Right ventricle myocardium superior (tissue), 1 donor: ENCODE data around the gene ELANE. TPM values are rescaled to one million over a fixed set of nuclear protein-coding genes. Genes with fewer than 3 reads are reported as not detected.
A peak's percentile ranks its signal among the peaks of the same experiment; 100 is the strongest.

ENCODE experiments used
- ATAC-seq: fragments of 200-7000 bp; cut with Tn5 transposase; one replicate; pipeline ENCODE4 v1.9.1; 2020; ENCODE audit warnings: mild to moderate bottlenecking; ENCODE audit not compliant: poor library complexity
- DNase-seq: peaks from one replicate; pipeline ENCODE4 v3.0.0-alpha.2; 2020
- intact Hi-C: fragments of 100-400 bp; cut with DNase I; formaldehyde crosslinking; loops from one replicate; pipeline ENCODE4 v1.11.2; 2022
- total RNA-seq: library from RNA; stranded (reverse); fragmentation: NEBNext Ultra II Directional; extraction: Animal tissue kit (Norgen Biotek cat#: 25700); gene quantifications from one replicate; pipeline ENCODE4 v1.2.1, GENCODE V29; 2021
- donor health status: DM: no; HTN: yes; CAD: no; lungs with severe emphysema.

The ELANE gene
- total RNA-seq, 1 donor from 2014 or later: 1.3 TPM

- intact Hi-C loops: loop anchor here (5.0 kb wide), 1 partner anchor 67 kb away; no protein-coding TSS in a partner anchor
- DNase-seq (no peak), ATAC-seq (no peak)
Measured at GRCh38 chr19:855142-855541, 3.0 kb downstream of the ELANE start.

- intact Hi-C loops: loop anchor here (5.0 kb wide), 1 partner anchor 67 kb away; no protein-coding TSS in a partner anchor
- no peak for DNase-seq
- no peak for ATAC-seq
Measured at GRCh38 chr19:855566-856120, 3.5 kb downstream of the ELANE start.

GRCh38 chr19:858284-858683, 6.2 kb downstream of the ELANE start:
- intact Hi-C loops: loop anchor here (5.0 kb wide), 1 partner anchor 64 kb away; no protein-coding TSS in a partner anchor
- no peak for DNase-seq
- no peak for ATAC-seq

GRCh38 chr19:858868-859843, 7.1 kb downstream of the ELANE start, which contains the start of gene CFD:
Gene CFD (plus strand): TSS chr19:859664. CDS start chr19:859690, 26 bp downstream.
- intact Hi-C loops: loop anchor here (5.0 kb wide), 1 partner anchor 63 kb away; no protein-coding TSS in a partner anchor
- DNase-seq (peak; percentile 90), ATAC-seq (peak; percentile 73)

- DNase-seq (no peak), ATAC-seq (no peak)
- intact Hi-C loops: loop anchor here (10.0 kb wide), 1 partner anchor 86 kb away; no protein-coding TSS in a partner anchor
Measured at GRCh38 chr19:861141-861755, 9.1 kb downstream of the ELANE start.

GRCh38 chr19:861756-862580, 9.9 kb downstream of the ELANE start:
- no peak for ATAC-seq
- intact Hi-C loops: loop anchor here (10.0 kb wide), 1 partner anchor 87 kb away; no protein-coding TSS in a partner anchor
- DNase-seq: no peak

- intact Hi-C loops: loop anchor here (10.0 kb wide), 1 partner anchor 88 kb away; no protein-coding TSS in a partner anchor
- no peak for ATAC-seq
- peak; percentile 80 for DNase-seq
Measured at GRCh38 chr19:862581-863314, 10.6 kb downstream of the ELANE start.

GRCh38 chr19:863315-863620, 11.2 kb downstream of the ELANE start:
- ATAC-seq (no peak), DNase-seq (no peak)
- intact Hi-C loops: loop anchor here (10.0 kb wide), 1 partner anchor 88 kb away; no protein-coding TSS in a partner anchor

GRCh38 chr19:866769-867300, 14.7 kb downstream of the ELANE start:
- DNase-seq: no peak
- intact Hi-C loops: loop anchor here (10.0 kb wide), 1 partner anchor 92 kb away; no protein-coding TSS in a partner anchor
- ATAC-seq: no peak

GRCh38 chr19:867301-867793, 15.2 kb downstream of the ELANE start:
- DNase-seq: no peak
- intact Hi-C loops: loop anchor here (10.0 kb wide), 1 partner anchor 93 kb away; no protein-coding TSS in a partner anchor
- no peak for ATAC-seq

- ATAC-seq: no peak
- intact Hi-C loops: loop anchor here (10.0 kb wide), 1 partner anchor 93 kb away; no protein-coding TSS in a partner anchor
- no peak for DNase-seq
Measured at GRCh38 chr19:867855-868457, 15.9 kb downstream of the ELANE start.

GRCh38 chr19:868458-869244, 16.5 kb downstream of the ELANE start:
- ATAC-seq (peak; percentile 0), DNase-seq (no peak)
- intact Hi-C loops: loop anchor here (10.0 kb wide), 1 partner anchor 94 kb away; no protein-coding TSS in a partner anchor

- peak; percentile 19 for ATAC-seq
- intact Hi-C loops: loop anchor here (10.0 kb wide), 1 partner anchor 95 kb away; no protein-coding TSS in a partner anchor
- DNase-seq: peak; percentile 72
Measured at GRCh38 chr19:869245-870177, 17.4 kb downstream of the ELANE start.

GRCh38 chr19:870314-870713, 18.2 kb downstream of the ELANE start:
- ATAC-seq (no peak), DNase-seq (no peak)
- intact Hi-C loops: no loop called here

- ATAC-seq: peak; percentile 35
- intact Hi-C loops: no loop called here
- DNase-seq: peak; percentile 85
Measured at GRCh38 chr19:870963-871401, 18.9 kb downstream of the ELANE start.
